HUES6 (cell line): ENCODE measurements around the gene CCR3.

Experiments used
- H3K27ac ChIP-seq: 2 replicates; pipeline ENCODE4 v1.7.0; 2013; ENCODE audit warnings: low read depth, mild to moderate bottlenecking, low read length, inconsistent platforms
- H3K27me3 ChIP-seq: 2 replicates; pipeline ENCODE4 v1.6.1; 2013; ENCODE audit warnings: low read length; ENCODE audit not compliant: control insufficient read depth, insufficient read depth
- H3K36me3 ChIP-seq: 2 replicates; pipeline ENCODE4 v1.6.1; 2013; ENCODE audit warnings: low read length; ENCODE audit not compliant: control insufficient read depth, insufficient read depth
- H3K4me1 ChIP-seq: 2 replicates; pipeline ENCODE4 v1.6.1; 2013; ENCODE audit warnings: low read length; ENCODE audit not compliant: control insufficient read depth, insufficient read depth
- H3K4me3 ChIP-seq: 2 replicates; pipeline ENCODE4 v1.5.1; 2013; ENCODE audit warnings: low read depth, low read length
- H3K9ac ChIP-seq: one replicate; pipeline ENCODE4 v1.6.1; 2013; ENCODE audit warnings: mild to moderate bottlenecking, low read length
- H3K9me3 ChIP-seq: 2 replicates; pipeline ENCODE4 v1.6.1; 2013; ENCODE audit warnings: low read depth, low read length; ENCODE audit not compliant: control insufficient read depth, insufficient read depth

CCR3 gene

DNA sequence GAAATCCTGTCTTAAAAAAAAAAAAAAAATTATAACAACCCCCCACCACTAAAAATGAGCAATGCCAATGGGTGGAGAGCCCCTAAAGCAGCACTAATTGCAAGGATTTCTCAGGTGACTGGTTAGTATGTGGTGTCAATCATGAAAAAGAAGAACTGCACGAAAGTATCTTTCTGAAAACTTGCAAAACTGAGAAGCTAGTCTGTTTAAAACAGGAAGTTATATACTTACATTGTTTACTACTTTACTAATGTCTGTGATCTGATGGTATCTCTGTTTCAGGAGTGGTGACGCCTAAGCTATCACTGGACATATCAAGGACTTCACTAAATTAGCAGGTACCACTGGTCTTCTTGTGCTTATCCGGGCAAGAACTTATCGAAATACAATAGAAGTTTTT, at the start of gene CCR3:
TSS of gene CCR3 (plus strand) at position 341 of the 400 bp plus-strand sequence. CDS start 22,699 bp downstream, outside the sequence.
- H3K9ac ChIP-seq = no peak within 1 kb of the TSS
- H3K27ac ChIP-seq = no peak within 1 kb of the TSS
- H3K4me3 ChIP-seq = no peak within 1 kb of the TSS
- no peaks in the 10 kb centered on the region for H3K9me3 ChIP-seq
- no peaks in the 10 kb centered on the region for H3K36me3 ChIP-seq
- peaks cover 15% of the 10 kb centered on the region for H3K4me1 ChIP-seq
- H3K27me3 ChIP-seq = no peaks in the 10 kb centered on the region

DNA sequence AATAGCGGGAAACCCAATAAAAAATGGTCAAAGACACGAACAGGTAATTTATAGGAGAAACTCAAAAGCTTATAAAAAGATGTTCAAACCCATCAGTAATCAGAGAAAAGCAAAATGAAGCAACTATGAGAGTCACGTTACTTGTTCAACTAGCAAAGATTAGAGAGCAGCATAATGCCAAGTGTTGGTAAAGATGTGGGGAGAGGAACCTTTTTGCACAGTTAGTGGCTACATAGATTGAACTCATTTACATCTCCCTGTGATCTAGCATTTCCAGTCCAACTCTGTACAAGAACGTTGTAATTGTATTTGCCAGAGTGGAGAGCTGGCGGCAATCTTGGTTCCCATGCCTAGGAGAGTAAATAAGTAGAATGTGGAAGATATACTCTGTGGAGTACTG, 49.3 kb upstream of the CCR3 start:
- H3K4me3 ChIP-seq = no peak overlapping the region
- no peaks in the 10 kb centered on the region for H3K36me3 ChIP-seq
- H3K27me3 ChIP-seq = no peaks in the 10 kb centered on the region
- no peaks in the 10 kb centered on the region for H3K4me1 ChIP-seq
- peaks cover 23% of the 10 kb centered on the region for H3K9me3 ChIP-seq
- no peak overlapping the region for H3K9ac ChIP-seq
- no peak overlapping the region for H3K27ac ChIP-seq

DNA sequence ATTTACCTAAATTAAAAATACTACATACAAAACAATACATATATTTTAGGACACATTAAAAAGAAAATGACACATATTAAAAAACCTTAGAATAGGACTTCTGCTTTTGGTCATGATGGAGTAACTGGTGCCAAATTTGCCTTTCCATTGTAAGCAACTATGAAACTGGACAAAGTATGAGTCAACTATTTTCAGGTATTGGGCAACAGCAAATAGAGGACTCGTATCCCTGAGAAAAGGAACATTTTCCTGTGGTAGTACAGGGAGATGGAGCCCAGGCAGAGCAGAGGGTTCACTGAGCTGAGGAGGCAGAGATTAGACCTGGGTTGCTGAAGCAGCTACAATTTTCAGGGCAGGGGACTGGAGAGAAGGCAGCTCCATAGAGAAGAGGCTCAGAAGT, 48.8 kb upstream of the CCR3 start:
- no peaks in the 10 kb centered on the region for H3K36me3 ChIP-seq
- no peaks in the 10 kb centered on the region for H3K27me3 ChIP-seq
- no peak overlapping the region for H3K4me3 ChIP-seq
- H3K4me1 ChIP-seq = no peaks in the 10 kb centered on the region
- H3K27ac ChIP-seq = no peak overlapping the region
- peaks cover 23% of the 10 kb centered on the region for H3K9me3 ChIP-seq
- H3K9ac ChIP-seq = no peak overlapping the region

DNA sequence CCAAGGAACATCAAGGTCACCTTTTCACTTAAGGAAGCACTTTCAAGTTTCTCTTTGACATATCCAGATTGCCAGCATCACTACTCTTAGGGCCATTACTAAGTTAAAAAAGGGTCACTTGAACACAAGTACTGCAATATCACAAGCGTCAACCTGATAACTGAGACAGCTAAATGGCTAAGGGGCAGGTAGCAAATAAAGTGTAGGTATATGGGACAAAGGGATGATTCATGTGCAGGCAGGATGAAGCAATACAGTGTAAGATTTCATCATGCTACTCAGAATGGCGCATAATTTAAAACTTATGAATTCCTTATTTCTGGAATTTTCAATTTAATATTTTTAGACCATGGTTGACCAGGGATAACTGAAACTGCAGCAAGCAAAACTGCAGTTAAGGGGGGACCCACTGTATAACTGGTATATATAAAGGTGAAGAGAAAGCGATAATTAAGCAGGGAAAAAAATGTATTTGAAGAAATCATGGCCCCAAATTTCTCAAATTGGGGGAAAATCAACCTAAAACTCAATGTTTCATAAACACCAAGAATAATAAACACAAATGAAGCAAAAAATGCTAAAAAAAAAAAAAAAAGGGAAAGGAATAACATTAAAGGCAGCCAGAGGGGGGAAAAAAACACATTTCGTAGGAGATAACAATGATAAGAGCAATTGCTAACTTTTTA, 47.2 kb upstream of the CCR3 start:
- no peak overlapping the region for H3K27ac ChIP-seq
- no peak overlapping the region for H3K4me3 ChIP-seq
- H3K9me3 ChIP-seq = peaks cover 23% of the 10 kb centered on the region
- H3K4me1 ChIP-seq = no peaks in the 10 kb centered on the region
- H3K36me3 ChIP-seq = no peaks in the 10 kb centered on the region
- no peaks in the 10 kb centered on the region for H3K27me3 ChIP-seq
- H3K9ac ChIP-seq = no peak overlapping the region

DNA sequence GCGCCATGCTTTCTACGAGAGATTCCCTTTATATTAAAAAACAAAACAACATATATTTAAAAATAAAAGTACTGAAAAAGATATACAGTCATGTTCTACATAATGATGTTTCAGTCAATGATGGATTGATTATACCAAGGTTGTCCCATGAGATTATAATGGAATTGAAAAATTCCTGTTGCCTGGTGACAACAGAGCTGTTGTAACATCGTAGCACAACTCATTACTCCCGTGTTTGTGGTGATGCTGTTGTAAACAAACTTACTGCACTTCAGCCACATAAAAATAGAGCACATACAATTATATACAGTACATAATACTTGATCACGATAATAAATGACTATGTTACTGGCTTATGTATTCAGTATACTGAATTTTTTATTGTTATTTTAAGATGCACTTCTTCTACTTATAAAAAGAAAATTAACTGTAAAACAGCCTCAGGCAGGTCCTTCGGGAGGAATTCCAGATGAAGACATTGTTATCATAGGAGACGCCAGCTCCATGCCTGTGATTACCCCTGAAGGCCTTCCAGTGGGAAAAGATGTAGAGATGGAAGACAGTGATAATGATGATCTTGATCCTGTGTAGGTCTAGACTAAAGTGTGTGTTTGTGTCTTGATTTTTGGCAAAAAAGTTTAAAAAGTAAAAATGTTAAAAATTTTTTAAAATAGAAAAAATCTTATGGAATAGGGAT, 45.9 kb upstream of the CCR3 start:
- Histone ChIP-seq H3K36me3 (no peaks in the 10 kb centered on the region), H3K4me3 (no peak overlapping the region), H3K9ac (no peak overlapping the region), H3K4me1 (no peaks in the 10 kb centered on the region), H3K27ac (no peak overlapping the region), H3K9me3 (peaks cover 20% of the 10 kb centered on the region), H3K27me3 (no peaks in the 10 kb centered on the region)

DNA sequence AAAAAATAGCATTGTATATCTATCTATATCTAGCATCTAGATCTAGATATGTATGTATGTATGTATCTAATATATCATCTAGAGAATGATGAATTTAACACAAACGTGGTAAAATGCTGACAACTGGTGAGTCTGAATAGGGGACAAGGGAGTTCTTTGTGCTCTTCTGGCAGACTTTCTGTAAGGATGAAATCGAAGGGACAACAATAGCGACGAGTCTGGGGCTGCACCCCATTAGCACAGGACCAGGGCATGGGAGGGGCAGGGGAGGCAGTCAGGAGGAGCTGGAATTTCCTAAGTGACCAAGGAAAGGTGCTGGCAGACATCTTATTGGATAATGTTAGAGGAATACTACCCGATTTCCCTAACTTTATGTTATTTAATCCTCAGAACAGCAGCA, 42.0 kb upstream of the CCR3 start:
- Histone ChIP-seq H3K4me3 (no peak overlapping the region), H3K27ac (no peak overlapping the region), H3K9me3 (peaks cover under 1% of the 10 kb centered on the region; the same call in 1 of the 2 replicates), H3K4me1 (no peaks in the 10 kb centered on the region), H3K27me3 (no peaks in the 10 kb centered on the region), H3K36me3 (no peaks in the 10 kb centered on the region), H3K9ac (no peak overlapping the region)

DNA sequence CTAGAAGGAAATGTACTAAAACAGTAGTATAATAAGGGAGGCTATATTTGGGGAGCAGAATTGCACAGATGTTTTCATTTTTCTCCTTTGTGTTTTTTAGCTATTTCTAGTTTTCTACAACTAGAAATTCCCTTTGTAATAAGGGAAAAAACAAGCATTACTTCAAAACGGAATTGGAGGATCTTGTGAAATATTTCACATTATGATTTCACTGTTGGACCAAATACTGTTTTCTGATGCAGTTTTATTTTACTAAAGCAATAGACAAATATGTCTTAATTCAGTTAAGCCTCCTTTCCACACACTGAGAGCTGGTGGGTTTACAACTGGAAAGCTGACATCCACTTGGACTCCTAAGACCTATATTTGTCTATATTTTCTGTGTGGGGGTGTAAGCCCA, 41.5 kb upstream of the CCR3 start:
- Histone ChIP-seq H3K27me3 (no peaks in the 10 kb centered on the region), H3K4me3 (no peak overlapping the region), H3K27ac (no peak overlapping the region), H3K9me3 (no peaks in the 10 kb centered on the region), H3K36me3 (no peaks in the 10 kb centered on the region), H3K9ac (no peak overlapping the region), H3K4me1 (no peaks in the 10 kb centered on the region)

DNA sequence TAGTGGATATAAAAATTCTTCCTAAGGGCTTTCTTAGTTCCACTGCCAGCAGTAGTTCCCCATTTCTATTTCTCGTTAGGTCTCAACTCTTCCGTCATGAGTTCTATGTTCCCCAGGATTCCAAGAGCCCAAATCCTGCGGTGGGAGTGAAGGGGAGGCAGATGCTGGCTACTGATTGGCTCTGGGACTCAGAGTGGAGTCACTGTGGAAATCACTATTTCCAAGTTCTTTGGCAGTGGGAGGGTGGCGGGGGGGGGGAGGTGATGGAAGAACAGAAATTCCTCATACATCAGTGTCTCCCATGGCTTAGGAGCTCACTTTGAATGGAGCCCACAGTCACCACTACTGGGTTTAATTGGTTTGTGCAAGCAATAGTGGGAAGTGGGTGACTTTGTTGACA, 39.7 kb upstream of the CCR3 start:
- no peaks in the 10 kb centered on the region for H3K27me3 ChIP-seq
- no peak overlapping the region for H3K4me3 ChIP-seq
- no peaks in the 10 kb centered on the region for H3K9me3 ChIP-seq
- no peaks in the 10 kb centered on the region for H3K4me1 ChIP-seq
- H3K36me3 ChIP-seq = no peaks in the 10 kb centered on the region
- H3K27ac ChIP-seq = no peak overlapping the region
- H3K9ac ChIP-seq = no peak overlapping the region

DNA sequence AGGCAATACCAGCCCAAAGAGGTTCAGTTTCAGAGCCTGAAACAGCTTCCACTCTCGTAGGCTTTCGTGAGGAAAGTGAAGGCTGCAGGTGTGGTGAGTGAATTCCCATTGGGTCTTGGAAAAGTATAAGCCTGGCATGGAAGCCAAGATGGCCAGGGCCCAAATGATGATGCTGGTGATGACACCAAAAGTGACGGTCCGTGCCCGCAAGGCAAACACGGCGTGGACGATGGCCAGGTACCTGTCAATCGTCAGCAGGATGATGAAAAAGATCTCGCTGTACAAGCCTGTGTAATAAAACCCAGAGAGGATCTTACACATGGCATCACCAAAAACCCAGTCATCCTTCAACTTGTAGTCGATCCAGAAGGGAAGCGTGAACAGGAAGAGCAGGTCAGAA, 38.6 kb upstream of the CCR3 start:
- Histone ChIP-seq H3K4me1 (peaks cover 6% of the 10 kb centered on the region; the same call in 1 of the 2 replicates), H3K9me3 (no peaks in the 10 kb centered on the region), H3K27me3 (no peaks in the 10 kb centered on the region), H3K27ac (no peak overlapping the region), H3K9ac (no peak overlapping the region), H3K4me3 (no peak overlapping the region), H3K36me3 (no peaks in the 10 kb centered on the region)

DNA sequence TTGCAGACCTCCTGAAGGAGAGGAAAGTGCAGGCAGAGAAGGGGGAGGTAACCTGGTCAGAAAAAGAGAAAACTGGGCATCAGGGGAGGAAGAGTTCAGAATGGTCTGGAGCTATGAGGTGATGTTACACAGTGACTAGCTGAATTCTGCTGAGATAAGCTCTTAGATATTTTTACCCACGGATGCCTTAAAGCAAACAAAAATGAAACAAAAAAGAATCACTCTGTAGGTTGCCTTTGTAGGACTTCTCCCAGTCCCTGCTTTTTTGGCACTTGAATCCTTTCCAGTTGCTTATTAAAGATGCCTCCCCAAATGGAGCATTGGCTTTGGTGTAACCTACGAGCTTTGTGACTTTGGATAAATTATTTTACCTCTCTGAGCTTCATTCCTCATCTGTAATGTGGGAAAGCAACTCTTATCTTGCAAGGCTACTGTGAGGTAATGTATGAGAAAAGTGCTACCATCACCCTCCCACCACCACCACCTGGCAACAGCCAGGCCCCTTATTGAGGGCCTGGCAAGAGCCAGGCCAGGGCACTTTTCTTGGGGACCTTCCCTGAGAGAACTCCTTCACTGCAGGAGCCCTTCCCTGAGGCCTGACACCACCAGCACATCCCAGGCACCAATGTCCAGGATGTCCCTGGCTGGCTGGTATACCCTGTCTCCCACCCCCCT, 36.8 kb upstream of the CCR3 start:
- Histone ChIP-seq H3K36me3 (no peaks in the 10 kb centered on the region), H3K27ac (no peak overlapping the region), H3K4me3 (no peak overlapping the region), H3K4me1 (peaks cover 6% of the 10 kb centered on the region; the same call in 1 of the 2 replicates), H3K9ac (no peak overlapping the region), H3K9me3 (no peaks in the 10 kb centered on the region), H3K27me3 (no peaks in the 10 kb centered on the region)
